ENCODE data around the gene SHANK3. TPM values are rescaled to one million over a fixed set of nuclear protein-coding genes. Genes with fewer than 3 reads are reported as not detected.
A peak's percentile ranks its signal among the peaks of the same experiment; 100 is the strongest.

SHANK3 gene
- total and polyA plus RNA-seq, 2 experiments from 2014 or later = 0.10 to 0.97 TPM

DNA sequence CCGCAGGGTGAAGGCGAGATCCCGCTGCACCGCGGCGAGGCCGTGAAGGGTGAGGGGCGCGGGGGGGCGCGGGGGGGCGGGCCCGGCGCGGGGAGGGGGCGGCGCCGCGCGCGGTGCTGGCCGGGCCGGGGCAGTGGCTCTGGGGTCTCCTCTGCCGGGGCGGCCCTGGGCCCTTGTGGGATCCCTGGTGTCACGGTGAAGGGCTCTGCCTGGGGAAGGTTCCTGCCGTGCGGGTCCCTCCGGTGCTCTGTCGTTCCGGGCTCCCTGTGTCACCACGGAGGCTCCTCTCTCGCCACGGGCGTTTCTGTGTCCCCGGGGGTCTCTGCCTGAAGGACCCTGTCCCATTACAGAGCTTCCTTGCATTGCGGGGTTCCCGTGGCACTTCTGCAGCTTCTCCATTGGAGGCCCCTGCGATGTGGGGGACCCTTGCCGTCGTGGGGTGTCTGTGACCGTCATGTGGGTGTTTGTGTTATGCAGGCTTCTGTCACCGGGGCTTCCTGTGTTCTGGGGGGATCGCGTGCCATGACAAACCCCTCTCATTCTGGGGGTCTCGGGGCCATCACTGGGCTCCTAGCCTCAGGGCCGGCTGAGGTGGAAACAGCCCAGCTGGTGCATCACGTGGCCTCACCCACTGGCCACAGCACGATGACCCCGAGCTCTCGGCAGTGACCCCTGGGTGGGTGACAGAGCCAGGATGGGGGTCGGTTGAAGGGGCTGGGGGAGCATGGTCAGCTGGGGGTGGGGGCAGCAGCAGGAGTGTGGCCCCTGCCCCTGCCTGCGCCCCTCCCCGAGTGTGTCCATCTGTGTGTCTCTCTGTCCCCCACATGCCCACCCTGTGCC, 25.3 kb downstream of the SHANK3 start:
- no peaks in the 10 kb centered on the region for H3K79me2 ChIP-seq (ENCODE audit: insufficient read depth)
- peak overlapping the region; percentile 53; the same call in 1 of the 2 replicates for H3K9ac ChIP-seq

DNA sequence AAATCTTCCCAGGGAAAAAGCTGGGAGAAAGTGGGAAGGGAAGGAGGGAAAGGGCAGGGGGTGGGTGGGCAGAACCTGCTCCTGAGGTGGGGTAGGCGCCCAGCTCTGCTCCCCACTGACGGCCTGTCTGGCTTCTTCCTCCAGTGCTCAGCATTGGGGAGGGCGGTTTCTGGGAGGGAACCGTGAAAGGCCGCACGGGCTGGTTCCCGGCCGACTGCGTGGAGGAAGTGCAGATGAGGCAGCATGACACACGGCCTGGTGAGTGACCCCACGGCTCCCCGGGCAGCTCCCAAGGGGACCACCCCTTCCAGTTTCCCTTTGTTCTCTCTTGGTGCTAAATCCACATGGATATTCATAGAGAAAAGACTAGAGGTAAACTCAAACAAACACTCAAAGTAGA, 25.9 kb downstream of the SHANK3 start:
- in situ Hi-C loops (cut with MboI) = no loop called here
- H3K4me1 ChIP-seq (ENCODE audit: insufficient read depth) = no peaks in the 10 kb centered on the region
- no peaks in the 10 kb centered on the region for H3K79me2 ChIP-seq (ENCODE audit: insufficient read depth)
- H2AFZ ChIP-seq = no peak overlapping the region
- TF ChIP-seq EZH2 (IDR thresholded peaks at IDR 0.05; ENCODE audit: insufficient read depth, poor library complexity, severe bottlenecking) = no peak
- TF ChIP-seq EZH2phosphoT487 (IDR thresholded peaks at IDR 0.05; ENCODE audit: insufficient read depth, low read depth) = no peak
- no peaks in the 10 kb centered on the region for H3K36me3 ChIP-seq (ENCODE audit: low read depth)
- peak; percentile 25 for DNase-seq
- H3K9me3 ChIP-seq (ENCODE audit: low read depth) = no peaks in the 10 kb centered on the region
- no peak overlapping the region for H3K27ac ChIP-seq
- H3K27me3 ChIP-seq (replicated peaks; ENCODE audit: insufficient read depth) = no peaks in the 10 kb centered on the region
- WGBS, 2 experiments (ENCODE audit: low coverage in 1 of 2, low lambda C conversion rate in 2 of 2, missing lambda C conversion rate in 2 of 2) = 72 to 79% methylated on average over 8 to 12 of the region's 12 CpGs
- no peaks in the 10 kb centered on the region for H3K9me2 ChIP-seq (ENCODE audit: insufficient read depth)
- H4K20me1 ChIP-seq (ENCODE audit: insufficient read depth) = no peaks in the 10 kb centered on the region
- H3K4me2 ChIP-seq (ENCODE audit: unreplicated experiment) = no peak overlapping the region
- H3K9ac ChIP-seq = no peak overlapping the region
- 0 out of 2 replicates have a peak, but pooled peaks cover 7% of the 10 kb centered on the region for H3F3A ChIP-seq (ENCODE audit: insufficient read depth)
- H3K4me3 ChIP-seq = no peak overlapping the region

More for the DNA sequence above, 25.3 kb downstream of the SHANK3 start:
- no peaks in the 10 kb centered on the region for H3K4me1 ChIP-seq (ENCODE audit: insufficient read depth)
- 4 to 8% methylated on average over 30 to 38 of the region's 54 CpGs for WGBS, 2 experiments (ENCODE audit: low coverage in 1 of 2, low lambda C conversion rate in 2 of 2, missing lambda C conversion rate in 2 of 2)
- no peak for TF ChIP-seq EZH2 (IDR thresholded peaks at IDR 0.05; ENCODE audit: insufficient read depth, poor library complexity, severe bottlenecking)
- TF ChIP-seq EZH2phosphoT487 (IDR thresholded peaks at IDR 0.05; ENCODE audit: insufficient read depth, low read depth) = no peak
- no peaks in the 10 kb centered on the region for H3K27me3 ChIP-seq (replicated peaks; ENCODE audit: insufficient read depth)
- DNase-seq = peak; percentile 23
- H3K4me3 ChIP-seq = peak overlapping the region; percentile 65
- in situ Hi-C loops (cut with MboI) = no loop called here
- peak overlapping the region; percentile 69; the same call in 1 of the 2 replicates for H2AFZ ChIP-seq
- 0 out of 2 replicates have a peak, but pooled peaks cover 7% of the 10 kb centered on the region for H3F3A ChIP-seq (ENCODE audit: insufficient read depth)
- H3K27ac ChIP-seq = no peak overlapping the region
- H3K4me2 ChIP-seq (ENCODE audit: unreplicated experiment) = peak overlapping the region; percentile 61
- H3K9me2 ChIP-seq (ENCODE audit: insufficient read depth) = no peaks in the 10 kb centered on the region
- no peaks in the 10 kb centered on the region for H4K20me1 ChIP-seq (ENCODE audit: insufficient read depth)
- H3K9me3 ChIP-seq (ENCODE audit: low read depth) = no peaks in the 10 kb centered on the region
- H3K36me3 ChIP-seq (ENCODE audit: low read depth) = no peaks in the 10 kb centered on the region

DNA sequence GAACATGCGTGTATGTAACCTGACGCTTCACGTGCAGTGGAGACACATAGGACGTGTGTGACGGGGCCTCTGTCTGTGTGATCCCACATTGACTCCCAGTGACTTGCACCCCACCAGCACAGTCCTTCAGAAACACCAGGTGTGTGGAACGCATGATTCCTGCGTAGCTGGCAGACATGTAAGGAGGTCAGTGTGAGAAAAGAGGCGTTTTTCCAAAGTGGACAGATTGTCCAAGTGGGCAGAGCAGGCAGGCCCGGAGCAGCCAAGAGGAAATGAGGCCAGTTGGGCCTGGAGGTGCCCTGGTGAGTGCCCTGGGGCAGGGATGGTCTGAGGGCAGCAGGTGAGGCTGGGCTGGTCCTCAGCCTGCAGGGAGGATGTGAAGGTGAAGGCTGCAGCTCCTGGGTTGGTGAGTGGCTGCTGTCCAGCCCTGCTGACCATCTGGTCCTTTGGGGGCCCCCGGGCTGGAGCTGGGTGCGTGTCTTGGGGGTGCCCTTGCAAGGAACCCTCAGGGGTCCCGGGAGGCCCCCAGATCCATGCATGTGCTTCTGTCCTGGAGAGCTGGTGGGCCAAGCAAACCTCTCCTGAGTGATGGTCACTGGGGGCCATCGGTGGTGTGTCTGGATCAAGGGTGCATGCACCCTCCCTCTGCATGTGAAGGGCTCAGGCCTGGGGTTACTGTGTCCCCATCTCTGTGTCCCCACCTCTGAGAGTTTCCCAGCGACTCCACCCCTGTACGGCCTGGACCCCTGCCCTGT, 26.6 kb downstream of the SHANK3 start:
- 0 out of 2 replicates have a peak, but pooled peaks cover under 1% of the 10 kb centered on the region for H3F3A ChIP-seq (ENCODE audit: insufficient read depth)
- H3K9me3 ChIP-seq (ENCODE audit: low read depth) = no peaks in the 10 kb centered on the region
- H2AFZ ChIP-seq = no peak overlapping the region
- DNase-seq = no peak
- no peak overlapping the region for H3K27ac ChIP-seq
- in situ Hi-C loops (cut with MboI) = no loop called here
- H3K9me2 ChIP-seq (ENCODE audit: insufficient read depth) = no peaks in the 10 kb centered on the region
- no peak overlapping the region for H3K9ac ChIP-seq
- no peak overlapping the region for H3K4me3 ChIP-seq
- H3K36me3 ChIP-seq (ENCODE audit: low read depth) = no peaks in the 10 kb centered on the region
- H4K20me1 ChIP-seq (ENCODE audit: insufficient read depth) = no peaks in the 10 kb centered on the region
- H3K27me3 ChIP-seq (replicated peaks; ENCODE audit: insufficient read depth) = no peaks in the 10 kb centered on the region
- TF ChIP-seq EZH2 (IDR thresholded peaks at IDR 0.05; ENCODE audit: insufficient read depth, poor library complexity, severe bottlenecking) (no peak), EZH2phosphoT487 (IDR thresholded peaks at IDR 0.05; ENCODE audit: insufficient read depth, low read depth) (no peak)
- no peak overlapping the region for H3K4me2 ChIP-seq (ENCODE audit: unreplicated experiment)
- no peaks in the 10 kb centered on the region for H3K4me1 ChIP-seq (ENCODE audit: insufficient read depth)
- WGBS, 2 experiments (ENCODE audit: low coverage in 1 of 2, low lambda C conversion rate in 2 of 2, missing lambda C conversion rate in 2 of 2) = 91 to 96% methylated on average over 14 to 15 of the region's 15 CpGs
- H3K79me2 ChIP-seq (ENCODE audit: insufficient read depth) = no peaks in the 10 kb centered on the region

DNA sequence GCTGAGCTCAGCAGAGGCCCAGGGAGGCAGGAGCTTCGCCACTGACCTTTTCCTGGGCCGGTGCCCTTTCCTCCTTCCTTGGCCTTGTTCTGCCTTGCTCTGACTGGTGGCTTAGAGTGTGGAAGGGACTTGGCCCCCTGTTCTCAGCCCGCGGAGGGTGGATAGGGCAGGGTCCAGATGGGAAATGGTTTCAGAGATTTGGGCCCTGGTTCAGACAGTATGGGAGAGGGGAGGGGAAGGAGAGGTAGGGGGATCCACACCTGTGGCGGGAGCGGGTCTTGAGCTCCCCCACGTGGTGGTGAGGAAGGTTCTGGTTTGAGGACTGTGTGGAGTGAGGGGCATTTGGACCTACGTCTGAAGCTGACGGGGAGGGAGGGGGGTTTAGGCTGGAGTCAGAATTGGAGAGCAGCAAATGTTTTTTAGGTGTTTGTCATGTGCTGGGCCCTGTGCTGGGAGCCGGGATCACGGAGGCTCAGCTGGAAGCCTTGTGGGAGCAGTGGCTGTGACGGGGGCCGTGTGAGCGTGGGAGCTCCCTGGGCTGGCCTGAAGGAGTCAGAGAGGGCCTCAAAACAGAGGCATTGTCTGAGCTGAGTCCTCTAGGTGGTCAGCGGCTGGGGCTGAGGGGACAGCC, 27.2 kb downstream of the SHANK3 start:
- H3K79me2 ChIP-seq (ENCODE audit: insufficient read depth) = no peaks in the 10 kb centered on the region
- H3K4me3 ChIP-seq = no peak overlapping the region
- no peaks in the 10 kb centered on the region for H3K9me2 ChIP-seq (ENCODE audit: insufficient read depth)
- no peak for DNase-seq
- H4K20me1 ChIP-seq (ENCODE audit: insufficient read depth) = no peaks in the 10 kb centered on the region
- H2AFZ ChIP-seq = no peak overlapping the region
- no peaks in the 10 kb centered on the region for H3K9me3 ChIP-seq (ENCODE audit: low read depth)
- no peaks in the 10 kb centered on the region for H3K27me3 ChIP-seq (replicated peaks; ENCODE audit: insufficient read depth)
- H3K9ac ChIP-seq = no peak overlapping the region
- TF ChIP-seq EZH2 (IDR thresholded peaks at IDR 0.05; ENCODE audit: insufficient read depth, poor library complexity, severe bottlenecking) (no peak), EZH2phosphoT487 (IDR thresholded peaks at IDR 0.05; ENCODE audit: insufficient read depth, low read depth) (no peak)
- no peaks in the 10 kb centered on the region for H3F3A ChIP-seq (ENCODE audit: insufficient read depth)
- 92 to 93% methylated on average over 14 to 15 of the region's 15 CpGs for WGBS, 2 experiments (ENCODE audit: low coverage in 1 of 2, low lambda C conversion rate in 2 of 2, missing lambda C conversion rate in 2 of 2)
- H3K36me3 ChIP-seq (ENCODE audit: low read depth) = no peaks in the 10 kb centered on the region
- no peak overlapping the region for H3K27ac ChIP-seq
- in situ Hi-C loops (cut with MboI) = no loop called here
- H3K4me1 ChIP-seq (ENCODE audit: insufficient read depth) = no peaks in the 10 kb centered on the region
- no peak overlapping the region for H3K4me2 ChIP-seq (ENCODE audit: unreplicated experiment)

All from GM23248 (cell line).